Measurements from ENCODE around the gene EFCAB12.
"Not testable (repeated sequence)": the region's sequence is repeated elsewhere in the genome, so short reads cannot be mapped to it uniquely, and the experiment has no call there.

Gene EFCAB12

GRCh38 chr3:129364811-129365210 lies 63.6 kb downstream of the EFCAB12 start:
- DNase-seq = not testable (repeated sequence)

GRCh38 chr3:129363356-129363755 lies 65.1 kb downstream of the EFCAB12 start:
- DNase-seq = not testable (repeated sequence)

- no peak for DNase-seq
Measured at GRCh38 chr3:129360705-129361460, 67.6 kb downstream of the EFCAB12 start.

GRCh38 chr3:129360171-129360611 lies 68.2 kb downstream of the EFCAB12 start:
- no peak for DNase-seq

- no peak for DNase-seq
Measured at GRCh38 chr3:129358772-129359371, 69.6 kb downstream of the EFCAB12 start.

GRCh38 chr3:129358177-129358771 lies 70.2 kb downstream of the EFCAB12 start:
- no peak for DNase-seq

- DNase-seq = no peak
Measured at GRCh38 chr3:129357616-129358015, 70.8 kb downstream of the EFCAB12 start.

GRCh38 chr3:129356756-129357425 lies 71.5 kb downstream of the EFCAB12 start:
- DNase-seq = no peak

- no peak for DNase-seq
Measured at GRCh38 chr3:129353589-129353941, 74.9 kb downstream of the EFCAB12 start.

GRCh38 chr3:129352650-129353588 lies 75.5 kb downstream of the EFCAB12 start:
- DNase-seq = no peak

GRCh38 chr3:129352045-129352444 lies 76.4 kb downstream of the EFCAB12 start:
- DNase-seq = no peak

Data from CD4-positive, alpha-beta T cell treated with Interleukin-10 for 1 hour (primary cell).